ENCODE data around the gene CBX8.

The CBX8 gene

GRCh38 chr17:79794659-79795511 is 2.0 kb downstream of the CBX8 start:
- peak; percentile 8 for DNase-seq

DNA sequence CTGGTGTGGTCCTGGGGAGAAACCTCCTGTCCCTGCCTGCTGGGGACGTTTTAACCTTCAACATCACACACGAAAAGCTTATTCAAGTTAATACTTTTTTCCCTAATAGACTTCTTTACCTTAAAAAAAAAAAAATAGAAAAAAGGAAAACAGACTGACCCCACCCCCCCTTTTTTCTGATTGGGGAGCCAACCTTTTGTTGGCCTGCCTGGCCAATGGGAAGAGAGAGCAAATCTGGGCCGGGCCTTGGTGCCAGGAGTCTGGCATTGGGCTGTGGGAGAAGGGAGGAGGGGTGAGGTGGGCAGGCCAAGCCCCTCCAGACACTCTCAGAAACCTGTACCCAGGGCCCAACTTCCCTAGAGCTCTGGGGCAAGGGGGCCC is 3.0 kb downstream of the CBX8 start:
- no peak for DNase-seq

GRCh38 chr17:79792984-79793923 is 3.6 kb downstream of the CBX8 start:
- peak; percentile 79 for DNase-seq

GRCh38 chr17:79792341-79792871 is 4.5 kb downstream of the CBX8 start:
- peak; percentile 68 for DNase-seq

GRCh38 chr17:79791735-79792161 is 5.1 kb downstream of the CBX8 start:
- DNase-seq, result no peak

- peak; percentile 61 for DNase-seq
These were observed 5.8 kb downstream of the CBX8 start for GRCh38 chr17:79790805-79791734.

GRCh38 chr17:79789943-79790804 is 6.7 kb downstream of the CBX8 start:
- DNase-seq, result peak; percentile 85

- peak; percentile 84 for DNase-seq
These were observed 7.6 kb downstream of the CBX8 start for GRCh38 chr17:79788989-79789942.

- DNase-seq, result no peak
These were observed 8.4 kb downstream of the CBX8 start for GRCh38 chr17:79788455-79788854.

DNA sequence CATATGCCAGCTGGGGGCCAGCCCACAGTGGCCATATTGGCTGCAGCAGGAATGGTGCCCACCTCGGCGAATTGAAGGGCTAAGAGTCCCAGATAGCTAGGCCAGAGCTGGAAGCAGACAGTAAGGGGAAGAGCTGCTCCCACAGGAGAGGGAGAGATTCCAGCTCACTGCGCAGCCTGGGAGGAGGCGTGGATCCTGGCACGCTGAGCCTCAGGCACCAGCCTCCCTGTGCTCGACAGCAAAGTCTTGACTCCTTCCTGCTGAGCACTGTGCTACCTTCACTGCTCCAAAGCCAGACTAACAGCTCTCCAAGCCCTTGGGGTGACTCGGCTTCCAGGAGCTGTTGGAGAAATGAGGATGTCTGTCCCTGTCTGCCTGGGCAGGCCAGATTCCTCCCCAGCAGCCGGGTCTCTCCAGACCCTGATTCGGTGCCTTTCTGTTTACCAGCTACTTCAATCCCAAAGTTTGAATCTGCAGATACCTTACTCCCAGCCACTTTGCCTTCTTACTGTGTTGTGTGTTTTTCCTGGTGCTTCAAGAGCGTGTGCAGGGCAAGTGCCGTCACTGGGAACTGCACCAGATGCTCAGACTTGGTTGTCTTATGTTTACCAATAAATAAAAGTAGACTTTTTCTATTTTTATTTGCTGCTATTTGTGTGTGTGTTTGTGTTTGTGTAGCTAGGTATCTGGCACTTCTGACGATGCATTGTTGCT is 9.8 kb downstream of the CBX8 start:
- DNase-seq, result no peak

DNA sequence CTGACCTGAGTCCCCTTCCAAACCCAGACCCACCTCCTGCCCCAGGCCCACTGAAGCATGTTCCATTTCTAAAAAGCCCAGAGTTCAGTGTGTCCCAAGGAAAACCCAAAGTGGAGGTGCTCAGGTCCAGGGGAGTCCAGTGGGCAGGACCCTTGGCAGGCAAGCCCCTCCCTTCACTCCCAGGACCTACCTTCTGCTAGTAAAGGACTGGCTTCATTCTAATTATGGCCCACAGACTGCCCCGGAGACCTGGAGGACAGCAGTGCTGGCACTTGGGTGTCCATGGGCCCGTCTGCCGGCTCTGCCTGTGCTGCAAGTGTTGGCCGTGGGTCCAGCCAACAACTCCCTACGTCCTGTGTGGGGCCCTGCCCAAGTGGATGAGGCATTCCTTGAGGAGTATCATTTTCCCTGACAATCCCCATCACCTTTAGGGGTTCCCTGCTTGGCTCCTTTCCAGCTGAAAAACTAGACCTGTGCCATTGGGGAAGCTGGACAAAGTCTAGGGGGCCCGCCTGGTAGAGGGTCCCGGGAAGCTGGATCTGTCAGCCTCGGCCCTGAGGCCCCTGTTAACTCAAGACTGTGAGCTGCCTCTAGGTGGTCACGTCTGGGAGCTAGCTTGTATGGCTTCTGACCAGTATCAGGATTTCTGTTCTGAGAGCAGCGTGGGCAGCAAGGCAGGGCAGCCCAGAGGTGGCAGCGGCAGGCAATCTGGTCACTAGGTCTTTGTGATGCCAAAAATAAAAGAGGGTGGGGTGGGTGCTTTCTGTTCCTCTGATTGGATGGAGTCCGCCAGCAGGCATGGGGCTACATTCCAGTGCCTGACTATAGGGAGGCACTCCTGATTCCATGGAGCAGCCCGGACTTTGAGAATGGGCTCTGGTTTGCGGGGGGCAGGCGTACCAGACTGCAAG is 10.7 kb downstream of the CBX8 start:
- DNase-seq, result no peak

GRCh38 chr17:79785017-79785899 is 11.6 kb downstream of the CBX8 start:
- no peak for DNase-seq

- no peak for DNase-seq
These were observed 12.4 kb downstream of the CBX8 start for GRCh38 chr17:79784353-79785016.

GRCh38 chr17:79783891-79784290 is 13.0 kb downstream of the CBX8 start:
- no peak for DNase-seq

DNA sequence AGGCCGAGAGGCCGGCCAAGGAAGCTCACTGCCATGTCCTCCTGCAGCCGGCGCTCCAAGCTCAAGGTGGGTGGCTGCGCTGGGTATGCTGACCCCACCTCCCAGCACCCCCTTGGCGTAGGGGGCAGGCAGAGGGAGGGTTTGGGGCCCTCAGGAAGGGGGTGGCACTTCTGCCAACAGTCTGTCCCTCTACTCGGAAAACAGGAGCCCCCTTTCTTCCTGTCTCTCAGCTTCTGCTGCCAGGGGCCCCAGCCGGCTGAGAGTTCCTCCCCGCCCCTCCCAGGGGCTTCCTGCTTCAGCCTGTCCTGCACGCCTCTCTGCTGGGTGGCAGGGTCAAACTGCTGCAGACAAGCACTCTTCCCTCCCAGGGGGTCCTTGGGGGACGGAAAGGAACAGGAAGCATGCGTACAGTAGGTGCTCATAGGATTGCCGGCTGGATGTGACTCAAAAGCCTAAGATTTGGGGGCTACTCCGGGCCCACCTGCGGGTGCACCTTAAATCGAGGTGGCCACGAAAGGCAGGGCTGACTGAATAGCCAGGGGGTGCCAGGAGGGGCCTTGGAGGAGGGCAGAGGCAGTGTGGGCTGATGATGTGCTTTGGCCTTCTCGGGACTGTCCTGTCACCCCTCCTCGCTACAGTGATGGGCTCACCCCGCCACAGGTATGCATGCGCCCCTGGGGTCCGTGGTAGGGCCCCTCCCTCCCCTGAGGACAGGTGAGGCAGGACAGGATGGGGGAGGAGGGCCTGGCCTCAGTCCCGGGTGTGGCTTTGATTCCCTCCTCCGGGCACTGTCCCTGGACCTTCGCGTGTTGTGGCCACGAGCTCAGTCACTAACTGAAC is 14.9 kb downstream of the CBX8 start:
- DNase-seq, result no peak
